SK-N-MC (cell line): ENCODE results near the gene IL1RAPL1.

Source experiments
- DNase-seq: peaks from one replicate; pipeline ENCODE4 v3.0.0-alpha.2; 2011; ENCODE audit warnings: low read depth, low spot score
- H3K27ac ChIP-seq: fragments of 200-600 bp; sonication (generic); 2 replicates; pipeline ENCODE4 v1.5.1; 2016; ENCODE audit warnings: mixed run types
- H3K36me3 ChIP-seq: fragments of 200-600 bp; sonication (generic); 2 replicates; pipeline ENCODE4 v1.6.1; 2017; ENCODE audit warnings: antibody characterized with exemption, low read length, mixed read lengths; ENCODE audit not compliant: insufficient read depth
- H3K4me3 ChIP-seq: fragments of 200-600 bp; sonication (generic); 2 replicates; pipeline ENCODE4 v1.5.1; 2016
- H3K9ac ChIP-seq: fragments of 200-600 bp; sonication (generic); 2 replicates; pipeline ENCODE4 v1.8.0; 2017; ENCODE audit warnings: mixed run types, mixed read lengths; ENCODE audit not compliant: insufficient read length
- H3K9me3 ChIP-seq: fragments of 200-600 bp; sonication (generic); 2 replicates; pipeline ENCODE4 v1.6.1; 2017; ENCODE audit warnings: low read depth, mild to moderate bottlenecking, antibody characterized with exemption, low read length, moderate library complexity, mixed read lengths
- EZH2 ChIP-seq: fragments of 200-600 bp; sonication (generic); IDR thresholded peaks from one replicate; pipeline ENCODE4 v1.6.1; 2017; ENCODE audit warnings: antibody characterized with exemption
- FOXP2 ChIP-seq: optimal IDR thresholded peaks from 2 replicates; pipeline ENCODE3; 2011; ENCODE audit warnings: mild to moderate bottlenecking, moderate library complexity; ENCODE audit not compliant: insufficient read depth; ENCODE audit errors: extremely low read length, control extremely low read depth
- POLR2AphosphoS5 ChIP-seq: IDR thresholded peaks from 2 replicates; pipeline ENCODE4 v1.6.1; 2012; ENCODE audit warnings: mild to moderate bottlenecking, low read depth, low read length, borderline replicate concordance

The IL1RAPL1 gene

DNA sequence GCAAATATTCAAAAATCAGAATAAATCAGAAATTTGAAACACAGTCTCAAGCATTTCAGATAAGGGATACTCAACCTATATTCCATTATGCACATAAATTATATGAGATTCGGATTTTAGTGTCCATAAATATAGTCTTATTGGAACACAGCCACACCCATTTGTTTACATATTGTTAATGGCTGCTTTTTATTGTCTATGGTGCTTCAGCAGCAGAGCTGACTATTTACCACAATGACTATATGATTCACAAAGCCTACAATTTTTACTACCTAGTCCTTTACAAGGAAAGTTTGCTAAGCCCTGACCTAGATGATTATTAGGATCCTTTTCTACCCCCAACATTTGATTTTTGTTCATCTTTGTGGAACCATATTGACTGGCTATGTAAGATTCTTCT, 63.9 kb downstream of the IL1RAPL1 start:
- Histone ChIP-seq H3K4me3 (no peak overlapping the region), H3K36me3 (no peaks in the 10 kb centered on the region), H3K9ac (no peak overlapping the region), H3K9me3 (no peaks in the 10 kb centered on the region), H3K27ac (no peak overlapping the region)
- DNase-seq = no peak
- TF ChIP-seq POLR2AphosphoS5 (no peak), EZH2 (no peak), FOXP2 (no peak)

DNA sequence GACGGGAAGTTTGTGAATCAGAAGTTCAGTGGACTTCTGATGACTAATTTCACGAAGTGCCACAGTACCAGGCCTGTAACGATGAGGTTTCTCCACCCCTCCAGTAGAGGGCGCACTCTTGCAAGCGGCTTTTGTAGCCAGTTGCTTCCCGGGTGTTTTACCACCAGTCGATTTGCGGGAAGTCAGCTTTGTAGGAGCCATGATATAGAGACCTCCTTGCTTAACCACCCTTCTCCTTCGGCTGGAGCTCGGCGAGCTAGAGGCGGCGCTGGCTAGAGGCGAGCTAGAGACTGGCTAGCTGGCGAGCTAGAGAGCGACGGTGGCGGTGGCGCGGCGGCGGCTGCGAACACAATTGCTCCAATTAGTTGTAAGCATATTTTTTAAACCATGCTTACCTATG, 72.0 kb downstream of the IL1RAPL1 start:
- Histone ChIP-seq H3K9ac (no peak overlapping the region), H3K4me3 (no peak overlapping the region), H3K27ac (no peak overlapping the region), H3K9me3 (no peaks in the 10 kb centered on the region), H3K36me3 (no peaks in the 10 kb centered on the region)
- DNase-seq = no peak
- no peak for TF ChIP-seq POLR2AphosphoS5
- TF ChIP-seq EZH2 = no peak
- TF ChIP-seq FOXP2 = no peak

DNA sequence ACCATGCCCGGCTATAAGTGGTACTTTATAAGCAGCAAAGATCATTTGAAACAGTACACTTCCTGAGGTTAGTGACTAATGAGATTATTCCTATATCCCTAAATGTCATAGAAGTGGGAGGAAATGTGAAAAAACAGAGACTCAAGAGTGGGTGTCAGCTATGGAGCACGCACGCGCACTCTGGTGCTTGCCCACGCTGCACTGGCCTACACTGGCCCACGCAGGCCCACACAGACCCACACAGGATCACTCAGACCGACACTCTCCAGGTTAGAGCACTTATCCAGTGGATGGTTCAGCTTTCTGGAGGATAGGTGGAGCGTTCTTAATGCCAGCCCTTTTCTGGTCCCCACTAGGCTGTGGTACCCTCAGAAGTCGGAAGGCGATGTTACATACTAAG, 78.5 kb downstream of the IL1RAPL1 start:
- no peak for DNase-seq
- TF ChIP-seq EZH2 = no peak
- TF ChIP-seq FOXP2 = no peak
- TF ChIP-seq POLR2AphosphoS5 = no peak
- Histone ChIP-seq H3K9ac (no peak overlapping the region), H3K27ac (no peak overlapping the region), H3K36me3 (no peaks in the 10 kb centered on the region), H3K9me3 (no peaks in the 10 kb centered on the region), H3K4me3 (no peak overlapping the region)

DNA sequence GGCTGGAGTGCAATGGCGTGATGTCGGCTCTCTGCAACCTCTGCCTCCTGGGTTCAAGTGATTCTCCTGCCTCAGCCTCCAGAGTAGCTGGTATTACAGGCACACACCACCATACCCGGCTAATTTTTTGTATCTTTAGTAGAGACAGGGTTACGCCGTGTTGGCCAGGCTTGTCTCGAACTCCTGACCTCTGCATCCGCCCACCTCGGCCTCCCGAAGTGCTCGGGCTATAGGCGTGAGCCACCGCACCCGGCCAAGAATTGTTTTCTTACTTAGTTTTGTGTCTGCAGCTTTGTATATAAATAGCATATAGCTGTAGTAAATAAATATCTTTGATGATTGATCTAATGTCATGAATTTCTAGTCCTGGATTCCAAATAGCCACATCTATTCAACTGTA, 81.1 kb downstream of the IL1RAPL1 start:
- no peak overlapping the region for H3K4me3 ChIP-seq
- TF ChIP-seq POLR2AphosphoS5 (no peak), FOXP2 (no peak), EZH2 (no peak)
- H3K9me3 ChIP-seq = no peaks in the 10 kb centered on the region
- no peak for DNase-seq
- no peak overlapping the region for H3K9ac ChIP-seq
- no peak overlapping the region for H3K27ac ChIP-seq
- no peaks in the 10 kb centered on the region for H3K36me3 ChIP-seq

DNA sequence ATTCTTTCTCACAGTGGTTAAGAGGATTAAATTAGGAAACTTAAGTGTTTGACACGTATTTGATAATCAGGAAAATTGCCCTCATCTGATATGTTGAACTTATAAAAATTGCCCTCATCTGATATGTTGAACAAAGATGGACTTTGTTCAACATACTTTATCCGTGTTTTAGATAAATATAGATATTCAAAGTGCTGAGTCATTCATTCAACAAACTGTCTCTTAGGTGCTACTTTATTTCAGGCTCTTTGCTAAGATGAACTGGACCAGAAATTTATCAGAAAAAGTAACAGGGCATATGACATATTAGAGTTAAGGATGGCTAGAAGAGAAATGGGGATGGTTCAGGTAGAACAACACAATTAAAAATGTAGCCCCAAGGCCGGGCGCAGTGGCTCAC, 81.7 kb downstream of the IL1RAPL1 start:
- Histone ChIP-seq H3K4me3 (no peak overlapping the region), H3K9ac (no peak overlapping the region), H3K36me3 (no peaks in the 10 kb centered on the region), H3K27ac (no peak overlapping the region), H3K9me3 (no peaks in the 10 kb centered on the region)
- DNase-seq = no peak
- TF ChIP-seq FOXP2 (no peak), POLR2AphosphoS5 (no peak), EZH2 (no peak)

DNA sequence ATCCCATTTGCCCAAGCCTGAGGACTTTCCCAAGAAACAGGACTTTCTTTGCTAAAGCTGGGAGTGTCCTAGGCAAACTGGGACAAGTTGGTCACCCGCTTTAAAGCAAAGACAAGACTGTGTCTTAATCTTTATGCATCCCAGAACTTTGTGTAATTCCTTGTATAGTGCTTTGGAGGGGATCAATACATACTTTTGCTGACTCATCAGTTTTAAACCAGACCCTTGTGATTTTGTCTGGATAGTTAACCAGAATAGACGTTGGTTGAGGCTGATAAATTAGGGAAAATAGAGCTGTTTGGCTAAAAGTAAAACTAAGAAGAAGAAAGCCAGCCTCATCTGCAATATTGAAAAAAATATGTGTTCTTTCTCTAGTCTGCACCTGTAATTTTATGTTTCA, 82.8 kb downstream of the IL1RAPL1 start:
- no peaks in the 10 kb centered on the region for H3K9me3 ChIP-seq
- no peaks in the 10 kb centered on the region for H3K36me3 ChIP-seq
- H3K9ac ChIP-seq = no peak overlapping the region
- H3K4me3 ChIP-seq = no peak overlapping the region
- no peak for DNase-seq
- no peak overlapping the region for H3K27ac ChIP-seq
- TF ChIP-seq FOXP2 (no peak), EZH2 (no peak), POLR2AphosphoS5 (no peak)

DNA sequence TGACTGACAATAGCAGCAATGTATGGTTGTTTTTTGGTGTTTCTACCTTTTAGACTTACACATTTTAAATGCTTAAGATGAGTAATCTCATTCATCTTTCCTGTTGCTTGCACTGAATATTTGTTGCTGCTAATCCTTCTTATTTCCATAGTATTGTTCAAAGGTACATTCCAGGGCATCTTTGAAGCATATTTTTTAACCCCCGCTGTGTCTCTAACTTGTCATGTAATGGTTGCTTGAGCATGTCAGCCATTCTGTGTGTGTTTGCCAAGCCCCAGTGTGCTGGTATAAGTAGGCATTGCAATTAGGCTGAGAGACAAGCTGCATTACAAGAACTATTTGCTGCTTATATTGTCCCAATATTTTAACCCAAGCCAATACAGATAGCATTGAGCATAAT, 87.9 kb downstream of the IL1RAPL1 start:
- DNase-seq = no peak
- Histone ChIP-seq H3K27ac (no peak overlapping the region), H3K4me3 (no peak overlapping the region), H3K9ac (no peak overlapping the region), H3K36me3 (no peaks in the 10 kb centered on the region), H3K9me3 (no peaks in the 10 kb centered on the region)
- TF ChIP-seq EZH2 = no peak
- no peak for TF ChIP-seq FOXP2
- TF ChIP-seq POLR2AphosphoS5 = no peak

DNA sequence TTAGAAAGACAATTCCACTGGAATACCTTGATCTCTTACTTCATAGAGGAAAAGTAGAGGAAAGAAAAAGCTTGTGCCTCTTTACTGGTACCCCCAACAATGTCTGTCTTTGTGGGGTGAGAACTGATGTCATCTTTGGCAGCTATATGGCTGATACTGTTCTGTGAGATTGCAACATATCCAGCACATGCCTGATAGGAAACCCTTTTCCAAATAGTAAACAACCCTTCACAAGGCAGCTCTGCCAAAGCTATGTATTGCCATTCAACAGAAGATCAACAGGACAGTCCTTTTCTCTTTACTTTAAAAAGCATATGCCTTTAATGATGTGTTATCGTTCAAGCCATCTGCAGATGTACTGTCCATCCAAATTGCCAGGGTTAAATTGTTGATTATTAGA, 105.9 kb downstream of the IL1RAPL1 start:
- Histone ChIP-seq H3K9me3 (no peaks in the 10 kb centered on the region), H3K4me3 (no peak overlapping the region), H3K9ac (no peak overlapping the region), H3K36me3 (no peaks in the 10 kb centered on the region), H3K27ac (no peak overlapping the region)
- TF ChIP-seq FOXP2 = no peak
- no peak for TF ChIP-seq POLR2AphosphoS5
- no peak for TF ChIP-seq EZH2
- DNase-seq = no peak

DNA sequence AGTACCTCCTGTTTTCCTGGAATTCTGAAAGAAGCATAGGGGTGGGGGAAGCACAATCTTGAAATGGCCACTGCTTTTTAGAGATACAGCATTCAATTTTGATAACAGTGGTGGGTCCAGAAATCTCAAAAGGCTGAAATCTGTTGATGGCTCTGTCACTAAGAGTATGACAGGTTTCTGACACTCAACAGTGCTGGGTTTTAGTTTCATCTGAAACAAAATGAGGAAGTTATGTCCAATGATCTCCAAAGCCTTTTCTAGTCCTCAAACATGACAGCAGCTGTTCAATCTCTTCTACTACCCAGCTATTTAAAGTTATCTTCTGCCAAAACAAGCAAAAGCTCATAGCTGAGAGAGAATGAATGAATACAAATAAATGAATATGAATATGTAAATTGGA, 110.5 kb downstream of the IL1RAPL1 start:
- TF ChIP-seq POLR2AphosphoS5 = no peak
- TF ChIP-seq EZH2 = no peak
- TF ChIP-seq FOXP2 = no peak
- Histone ChIP-seq H3K27ac (no peak overlapping the region), H3K36me3 (no peaks in the 10 kb centered on the region), H3K9me3 (no peaks in the 10 kb centered on the region), H3K9ac (no peak overlapping the region), H3K4me3 (no peak overlapping the region)
- no peak for DNase-seq

DNA sequence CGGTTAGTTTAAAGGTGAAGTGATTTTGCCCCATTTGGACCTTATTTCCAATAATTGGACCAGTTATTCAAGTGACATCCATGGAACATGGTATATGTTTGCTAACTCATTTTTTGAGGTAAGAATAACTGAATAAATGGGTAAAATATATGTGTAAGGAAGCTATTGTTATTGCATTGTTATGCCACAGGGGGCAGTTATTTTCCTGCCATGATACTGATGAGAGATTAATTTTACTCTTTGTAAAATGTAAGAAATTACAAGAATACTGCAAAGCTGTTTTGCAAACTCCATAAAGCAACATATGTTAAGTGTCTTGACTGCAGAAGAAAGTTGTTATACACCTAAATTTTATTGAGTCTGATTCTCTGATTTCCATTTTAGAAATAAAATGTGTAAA, 114.0 kb downstream of the IL1RAPL1 start:
- TF ChIP-seq POLR2AphosphoS5 = no peak
- no peak for TF ChIP-seq EZH2
- no peak for TF ChIP-seq FOXP2
- H3K27ac ChIP-seq = no peak overlapping the region
- H3K9me3 ChIP-seq = no peaks in the 10 kb centered on the region
- H3K4me3 ChIP-seq = no peak overlapping the region
- no peak for DNase-seq
- H3K36me3 ChIP-seq = no peaks in the 10 kb centered on the region
- H3K9ac ChIP-seq = no peak overlapping the region
